Effector CD8-positive, alpha-beta T cell (primary cell): ENCODE measurements around the gene TAF1B.
"Not testable (repeated sequence)": the region's sequence is repeated elsewhere in the genome, so short reads cannot be mapped to it uniquely, and the experiment has no call there.

ENCODE experiments used
- DNase-seq: peaks from one replicate; lab custom pipeline; 2025; lab: John Stamatoyannopoulos, UW

TAF1B gene

GRCh38 chr2:9830685-9831410 is 12.4 kb upstream of the TAF1B start:
- DNase-seq = no peak

DNA sequence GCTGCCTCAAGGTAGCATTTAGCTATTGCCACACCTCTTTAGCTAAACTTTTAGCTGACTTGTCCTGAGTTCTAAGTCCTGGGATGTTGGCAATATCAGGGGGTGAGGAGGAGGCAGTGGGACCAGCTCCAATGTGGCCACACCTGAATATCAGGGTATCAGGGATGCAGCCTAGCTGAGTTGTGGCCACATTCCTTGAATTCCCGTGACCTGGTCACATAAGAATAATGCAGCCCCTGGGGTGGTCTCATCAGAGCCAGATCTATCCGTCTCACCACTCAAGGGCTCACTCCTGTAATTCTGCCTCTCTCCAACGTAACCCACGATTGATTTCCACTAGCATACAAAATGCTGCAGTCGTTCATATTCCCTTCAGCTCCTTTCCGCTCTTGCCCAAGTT is 11.6 kb upstream of the TAF1B start:
- no peak for DNase-seq

- DNase-seq = no peak
Measured at GRCh38 chr2:9832586-9832985, 10.7 kb upstream of the TAF1B start.

DNA sequence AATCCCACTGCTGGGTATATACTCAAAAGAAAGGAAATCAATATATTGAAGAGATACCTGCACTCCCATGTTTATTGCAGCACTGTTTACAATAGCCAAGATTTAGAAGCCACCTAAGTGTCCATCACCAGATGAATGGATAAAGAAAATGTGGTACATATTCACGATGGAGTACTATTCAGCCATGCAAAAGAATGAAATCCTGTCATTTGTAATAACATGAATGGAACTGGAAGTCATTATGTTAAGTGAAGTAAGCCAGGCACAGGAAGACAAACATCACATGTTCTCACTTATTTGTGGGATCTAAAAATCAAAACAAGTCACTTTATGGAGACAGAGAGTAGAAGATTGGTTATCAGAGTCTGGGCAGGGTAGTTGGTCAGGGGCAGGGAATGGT is 8.2 kb upstream of the TAF1B start:
- DNase-seq = not testable (repeated sequence)

GRCh38 chr2:9836074-9836473 is 7.2 kb upstream of the TAF1B start:
- DNase-seq = no peak

GRCh38 chr2:9836517-9836916 is 6.8 kb upstream of the TAF1B start:
- DNase-seq = no peak

GRCh38 chr2:9837451-9837850 is 5.8 kb upstream of the TAF1B start:
- DNase-seq = no peak

DNA sequence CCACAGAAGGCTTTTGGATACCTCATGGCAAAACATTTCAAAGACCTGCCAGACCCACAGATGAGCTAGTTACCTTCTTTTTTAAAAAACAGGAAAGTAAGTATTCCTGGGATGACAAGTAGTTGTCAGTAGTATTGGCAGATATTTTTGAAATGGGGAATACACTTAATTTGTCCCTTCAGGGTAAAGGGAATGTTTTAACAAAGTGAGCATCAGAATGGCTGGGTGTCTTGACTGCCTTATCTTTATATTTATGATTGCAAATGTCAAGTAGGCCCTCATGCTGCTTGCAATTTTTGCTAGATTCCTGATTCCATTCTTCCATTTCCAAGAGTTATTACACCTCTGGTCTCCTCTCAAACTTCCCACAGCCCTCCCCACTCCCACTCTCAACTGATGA is 4.9 kb upstream of the TAF1B start:
- DNase-seq = no peak

DNA sequence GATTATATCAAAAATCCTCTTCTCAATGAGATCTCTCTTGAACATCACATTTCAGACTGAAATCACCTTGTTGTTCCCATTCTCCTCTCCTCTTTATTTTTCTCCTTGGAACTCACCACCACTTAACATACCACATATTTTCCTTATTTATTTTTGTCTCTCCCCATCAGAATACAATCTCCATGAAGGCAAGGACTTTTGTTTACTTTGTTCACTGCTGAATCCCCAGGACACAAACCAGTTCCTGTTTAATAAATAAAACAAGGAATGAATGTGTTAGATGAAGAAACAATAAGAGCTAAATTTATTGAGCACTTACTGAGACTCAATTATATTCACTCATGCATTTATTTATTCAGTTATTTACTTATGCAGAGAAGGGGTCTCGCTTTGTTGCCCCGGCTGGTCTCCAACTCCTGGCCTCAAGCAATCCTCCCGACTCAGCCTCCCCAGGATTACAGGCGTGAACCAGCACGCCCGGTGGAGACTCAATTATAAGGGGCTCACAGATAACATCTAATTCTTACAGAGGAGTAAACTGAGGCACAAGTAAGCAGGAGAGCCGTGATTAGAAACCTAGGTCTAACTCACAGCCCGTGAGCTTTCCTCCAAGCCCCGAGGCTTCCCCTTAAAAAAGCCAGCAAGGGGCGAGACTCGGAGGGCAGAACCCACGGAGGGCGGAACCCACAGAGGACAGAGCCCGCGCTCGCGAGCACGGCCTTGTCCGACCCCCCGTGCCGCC is 616 bp upstream of the TAF1B start:
- no peak for DNase-seq

DNA sequence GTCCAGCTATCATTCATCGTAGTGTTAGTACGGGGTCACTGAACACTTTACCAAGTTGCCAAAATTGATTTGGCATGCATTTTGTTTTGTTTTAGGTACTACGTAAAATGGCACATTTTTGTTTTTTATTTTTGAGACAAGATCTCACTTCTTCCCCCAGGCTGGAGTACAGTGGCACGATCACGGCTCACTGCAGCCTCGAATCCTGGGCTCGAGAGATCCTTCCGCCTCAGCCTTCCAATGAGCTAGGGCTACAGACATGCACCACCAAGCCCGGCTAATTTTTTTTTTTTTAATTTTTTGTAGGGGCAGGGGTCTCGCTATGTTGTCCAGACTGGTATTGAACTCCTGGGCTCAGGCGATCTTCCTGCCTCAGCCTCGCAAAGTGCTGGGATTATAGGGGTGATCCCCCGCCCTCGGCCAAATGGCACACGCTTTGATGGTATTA is 786 bp downstream of the TAF1B start:
- DNase-seq = no peak

DNA sequence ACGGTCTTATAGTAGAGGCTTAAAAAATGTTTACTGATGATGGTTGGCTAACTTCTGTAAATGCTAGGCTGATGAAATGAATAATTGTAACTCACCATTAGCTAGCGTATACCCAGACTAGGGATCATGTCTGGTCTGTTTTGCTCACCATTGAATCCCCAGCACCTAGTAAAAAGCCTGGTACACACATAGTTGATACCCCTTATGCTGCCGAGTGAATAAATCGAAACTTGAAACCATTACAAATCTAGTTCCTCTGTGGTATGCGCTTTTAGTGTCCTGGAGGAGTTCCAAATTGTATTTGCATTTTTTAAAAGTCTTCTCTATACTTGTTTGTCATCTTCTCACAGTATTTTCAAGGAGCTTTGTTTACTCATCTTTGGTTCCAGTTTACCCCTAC is 1.3 kb downstream of the TAF1B start:
- no peak for DNase-seq

- DNase-seq = no peak
Measured at GRCh38 chr2:9846554-9846953, 3.3 kb downstream of the TAF1B start.

GRCh38 chr2:9847140-9847539 is 3.9 kb downstream of the TAF1B start:
- no peak for DNase-seq

- no peak for DNase-seq
Measured at GRCh38 chr2:9852881-9853280, 9.6 kb downstream of the TAF1B start.

GRCh38 chr2:9857814-9858729 is 14.8 kb downstream of the TAF1B start:
- DNase-seq = no peak

GRCh38 chr2:9858730-9859068 is 15.4 kb downstream of the TAF1B start:
- no peak for DNase-seq

DNA sequence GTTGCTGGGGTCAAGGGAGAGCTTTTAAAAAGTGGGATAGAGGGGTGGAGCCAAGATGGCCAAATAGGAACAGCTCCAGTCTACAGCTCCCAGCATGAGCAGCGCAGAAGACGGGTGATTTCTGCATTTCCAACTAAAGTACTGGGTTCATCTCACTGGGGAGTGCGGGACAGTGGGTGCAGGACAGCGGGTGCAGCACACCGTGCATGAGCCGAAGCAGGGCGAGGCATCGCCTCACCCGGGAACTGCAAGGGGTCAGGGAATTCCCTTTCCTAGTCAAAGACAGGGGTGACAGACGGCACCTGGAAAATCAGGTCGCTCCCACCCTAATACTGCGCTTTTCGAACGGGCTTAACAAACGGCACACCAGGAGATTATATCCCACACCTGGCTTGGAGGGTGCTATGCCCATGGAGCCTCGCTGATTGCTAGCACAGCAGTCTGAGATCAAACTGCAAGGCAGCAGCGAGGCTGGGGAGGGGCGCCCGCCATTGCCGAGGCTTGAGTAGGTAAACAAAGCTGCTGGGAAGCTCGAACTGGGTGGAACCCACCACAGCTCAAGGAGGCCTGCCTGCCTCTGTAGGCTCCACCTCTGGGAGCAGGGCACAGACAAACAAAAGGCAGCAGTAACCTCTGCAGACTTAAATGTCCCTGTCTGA is 17.8 kb downstream of the TAF1B start:
- DNase-seq = not testable (repeated sequence)

- no peak for DNase-seq
Measured at GRCh38 chr2:9867881-9868280, 24.6 kb downstream of the TAF1B start.

DNA sequence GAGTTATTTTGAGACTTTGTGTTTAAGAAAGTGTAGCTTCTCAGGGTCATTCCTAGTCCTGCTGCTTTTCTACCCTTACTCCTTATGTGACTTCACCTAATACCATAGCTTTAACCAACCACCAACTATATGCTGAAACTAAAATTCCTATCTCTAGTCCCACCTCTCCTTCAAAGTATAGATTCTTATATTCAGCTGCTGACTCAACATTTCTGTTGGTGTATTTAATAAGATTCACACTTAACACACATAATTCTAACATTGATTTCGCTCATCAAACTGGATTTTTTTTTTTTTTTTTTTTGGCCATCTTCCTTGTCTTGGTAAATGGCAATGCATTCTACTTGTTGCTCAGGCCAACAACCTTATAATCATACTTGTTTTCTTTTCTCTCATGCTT is 30.1 kb downstream of the TAF1B start:
- no peak for DNase-seq

GRCh38 chr2:9877026-9877425 is 33.8 kb downstream of the TAF1B start:
- no peak for DNase-seq

DNA sequence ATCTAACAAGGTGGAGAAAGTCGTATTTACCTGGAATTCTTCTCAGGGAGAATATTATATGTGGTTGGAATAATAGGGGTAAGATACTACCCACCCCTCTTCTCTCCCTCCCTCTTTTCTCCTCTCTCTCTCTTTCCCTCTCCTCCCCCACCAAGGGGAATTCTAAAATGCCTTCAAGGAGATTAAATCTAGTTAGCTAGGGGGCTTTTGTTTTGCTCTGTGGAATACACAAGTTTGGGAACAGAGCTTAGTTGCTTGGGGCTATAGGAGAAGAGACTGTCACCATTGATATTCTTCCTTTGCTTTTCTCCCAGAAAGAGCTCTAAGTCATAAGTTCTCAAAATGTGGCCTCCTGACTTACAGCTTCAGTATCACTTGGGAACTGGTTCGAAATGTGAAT is 34.5 kb downstream of the TAF1B start:
- DNase-seq = no peak
